HEK293T (cell line): ENCODE data around the gene ZNF445.

Source experiments
- CTCF ChIA-PET: fragments of 350-600 bp; formaldehyde crosslinking; extraction: SDS; loops from one replicate; lab custom pipeline; 2021; ENCODE audit warnings: antibody characterized with exemption, inconsistent platforms; lab: Yijun Ruan, JAX
- POLR2A ChIA-PET: fragments of 350-600 bp; formaldehyde crosslinking; extraction: SDS; loops from one replicate; lab custom pipeline; 2020; ENCODE audit warnings: antibody characterized with exemption, inconsistent platforms; lab: Yijun Ruan, JAX
- DNase-seq: peaks from one replicate; pipeline ENCODE4 v3.0.0; 2012; ENCODE audit warnings: mixed read lengths; ENCODE audit errors: extremely low spot score
- ARNT ChIP-seq: fragments of 450-650 bp; IDR thresholded peaks from 2 replicates; pipeline ENCODE4 v1.6.1; 2017; ENCODE audit warnings: mild to moderate bottlenecking
- BHLHE40 ChIP-seq: fragments of 450-650 bp; IDR thresholded peaks from 2 replicates; pipeline ENCODE4 v1.6.1; 2016; ENCODE audit warnings: mild to moderate bottlenecking, moderate library complexity, borderline replicate concordance
- CTBP1 ChIP-seq: fragments of 450-650 bp; IDR thresholded peaks from 2 replicates; pipeline ENCODE4 v1.6.1; 2016; ENCODE audit warnings: borderline replicate concordance
- ELF4 ChIP-seq: fragments of 450-650 bp; IDR thresholded peaks from 2 replicates; pipeline ENCODE4 v1.6.1; 2017; ENCODE audit warnings: antibody characterized with exemption
- FOXA1 ChIP-seq: fragments of 450-650 bp; IDR thresholded peaks from 2 replicates; pipeline ENCODE4 v1.6.1; 2016; ENCODE audit warnings: mild to moderate bottlenecking
- FOXK2 ChIP-seq: fragments of 450-650 bp; IDR thresholded peaks from 2 replicates; pipeline ENCODE4 v1.6.1; 2016; ENCODE audit warnings: mild to moderate bottlenecking
- FOXM1 ChIP-seq: fragments of 450-650 bp; IDR thresholded peaks from 2 replicates; pipeline ENCODE4 v1.6.1; 2017; ENCODE audit warnings: mild to moderate bottlenecking, borderline replicate concordance
- HDGF ChIP-seq: fragments of 450-650 bp; IDR thresholded peaks from 2 replicates; pipeline ENCODE4 v1.6.1; 2017; ENCODE audit warnings: antibody characterized with exemption, borderline replicate concordance
- L3MBTL2 ChIP-seq: fragments of 450-650 bp; conservative IDR thresholded peaks from 2 replicates; pipeline ENCODE4 v1.6.1; 2016; ENCODE audit warnings: mild to moderate bottlenecking
- LEF1 ChIP-seq: fragments of 450-650 bp; IDR thresholded peaks from 2 replicates; pipeline ENCODE4 v1.6.1; 2017; ENCODE audit warnings: mild to moderate bottlenecking, borderline replicate concordance
- NFRKB ChIP-seq: fragments of 450-650 bp; IDR thresholded peaks from 2 replicates; pipeline ENCODE4 v1.6.1; 2016; ENCODE audit warnings: mild to moderate bottlenecking, moderate library complexity
- SP1 ChIP-seq: fragments of 450-650 bp; IDR thresholded peaks from 2 replicates; pipeline ENCODE4 v1.6.1; 2017
- SUZ12 ChIP-seq: fragments of 450-650 bp; IDR thresholded peaks from 2 replicates; pipeline ENCODE4 v1.6.1; 2016; ENCODE audit warnings: mild to moderate bottlenecking
- TARDBP ChIP-seq: fragments of 450-650 bp; IDR thresholded peaks from 2 replicates; pipeline ENCODE4 v1.6.1; 2016
- ZNF384 ChIP-seq: fragments of 450-650 bp; IDR thresholded peaks from 2 replicates; pipeline ENCODE4 v1.6.1; 2016
- TF ChIP-seq, protein P1 (sequence below): fragments of 450-650 bp; IDR thresholded peaks from 2 replicates; pipeline ENCODE4 v1.6.1; 2016

Gene ZNF445

DNA sequence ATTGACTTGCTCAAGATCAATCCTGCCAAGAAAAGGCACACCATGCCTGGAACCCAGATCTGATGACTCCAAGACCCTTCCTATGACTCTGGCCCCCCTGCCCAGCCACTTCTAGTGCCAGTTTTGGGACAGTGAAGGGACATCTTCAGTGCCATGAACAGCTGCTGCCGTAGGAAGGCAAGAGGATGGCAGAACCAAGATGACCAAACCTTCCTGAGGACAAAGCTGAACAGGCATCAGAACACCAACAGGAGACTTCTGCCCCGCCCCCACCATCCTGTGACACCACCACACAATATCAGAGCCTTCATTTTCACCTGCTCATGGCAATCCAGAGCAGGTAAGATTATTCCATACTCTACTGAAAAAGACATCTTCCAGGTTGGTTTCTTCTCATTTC lies 33.0 kb downstream of the ZNF445 start:
- no peak for DNase-seq
- TF ChIP-seq HDGF (no peak), CTBP1 (no peak), ELF4 (no peak), ZNF384 (no peak), FOXK2 (no peak), SP1 (no peak)
- TF ChIP-seq, protein P1, sequence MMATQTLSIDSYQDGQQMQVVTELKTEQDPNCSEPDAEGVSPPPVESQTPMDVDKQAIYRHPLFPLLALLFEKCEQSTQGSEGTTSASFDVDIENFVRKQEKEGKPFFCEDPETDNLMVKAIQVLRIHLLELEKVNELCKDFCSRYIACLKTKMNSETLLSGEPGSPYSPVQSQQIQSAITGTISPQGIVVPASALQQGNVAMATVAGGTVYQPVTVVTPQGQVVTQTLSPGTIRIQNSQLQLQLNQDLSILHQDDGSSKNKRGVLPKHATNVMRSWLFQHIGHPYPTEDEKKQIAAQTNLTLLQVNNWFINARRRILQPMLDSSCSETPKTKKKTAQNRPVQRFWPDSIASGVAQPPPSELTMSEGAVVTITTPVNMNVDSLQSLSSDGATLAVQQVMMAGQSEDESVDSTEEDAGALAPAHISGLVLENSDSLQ: no peak
- ChIA-PET CTCF (no interaction called here), POLR2A (no interaction called here)

DNA sequence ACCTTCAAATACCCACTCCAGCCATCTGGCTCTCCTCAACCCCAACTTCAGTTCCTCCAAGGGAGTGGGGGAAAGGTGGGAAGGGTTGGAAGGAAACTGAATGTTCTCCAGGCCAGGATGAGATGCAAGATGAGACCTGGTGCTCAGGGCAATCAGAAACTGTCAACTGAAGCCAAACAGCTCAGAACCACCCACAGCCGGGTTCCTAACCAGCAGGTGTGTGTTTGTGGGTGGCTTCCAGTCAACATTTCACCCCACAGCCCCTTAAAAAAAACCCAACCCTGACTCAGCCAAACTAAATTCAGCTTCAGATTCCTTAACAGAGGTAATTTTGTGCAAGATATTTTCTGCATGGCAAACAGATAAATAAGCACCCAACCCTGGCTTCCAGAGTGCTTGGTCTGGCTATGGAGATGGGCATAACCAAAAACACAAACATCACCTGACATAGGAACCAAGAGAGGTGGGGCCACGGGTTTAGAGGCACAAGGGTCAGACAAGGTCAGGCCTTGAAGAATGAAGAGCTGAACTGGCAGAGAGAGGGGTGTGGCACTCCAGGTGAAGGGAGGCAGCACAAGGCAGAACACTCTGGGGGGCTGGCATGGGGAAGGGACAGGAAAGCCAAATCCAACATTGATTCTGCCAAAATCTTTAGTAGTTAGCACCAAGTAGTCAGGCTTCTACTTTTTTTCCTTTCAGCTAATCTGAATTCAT lies 34.7 kb downstream of the ZNF445 start:
- POLR2A ChIA-PET: no interaction called here
- CTCF ChIA-PET: no interaction called here
- DNase-seq: no peak
- TF ChIP-seq ELF4 (no peak), SP1 (no peak), ZNF384 (no peak), HDGF (no peak), NFRKB (no peak), FOXA1 (no peak), TARDBP (no peak), SUZ12 (no peak), CTBP1 (no peak), L3MBTL2 (no peak), FOXK2 (no peak), FOXM1 (no peak), LEF1 (no peak), BHLHE40 (no peak), ARNT (no peak)
- TF ChIP-seq, protein P1: no peak

DNA sequence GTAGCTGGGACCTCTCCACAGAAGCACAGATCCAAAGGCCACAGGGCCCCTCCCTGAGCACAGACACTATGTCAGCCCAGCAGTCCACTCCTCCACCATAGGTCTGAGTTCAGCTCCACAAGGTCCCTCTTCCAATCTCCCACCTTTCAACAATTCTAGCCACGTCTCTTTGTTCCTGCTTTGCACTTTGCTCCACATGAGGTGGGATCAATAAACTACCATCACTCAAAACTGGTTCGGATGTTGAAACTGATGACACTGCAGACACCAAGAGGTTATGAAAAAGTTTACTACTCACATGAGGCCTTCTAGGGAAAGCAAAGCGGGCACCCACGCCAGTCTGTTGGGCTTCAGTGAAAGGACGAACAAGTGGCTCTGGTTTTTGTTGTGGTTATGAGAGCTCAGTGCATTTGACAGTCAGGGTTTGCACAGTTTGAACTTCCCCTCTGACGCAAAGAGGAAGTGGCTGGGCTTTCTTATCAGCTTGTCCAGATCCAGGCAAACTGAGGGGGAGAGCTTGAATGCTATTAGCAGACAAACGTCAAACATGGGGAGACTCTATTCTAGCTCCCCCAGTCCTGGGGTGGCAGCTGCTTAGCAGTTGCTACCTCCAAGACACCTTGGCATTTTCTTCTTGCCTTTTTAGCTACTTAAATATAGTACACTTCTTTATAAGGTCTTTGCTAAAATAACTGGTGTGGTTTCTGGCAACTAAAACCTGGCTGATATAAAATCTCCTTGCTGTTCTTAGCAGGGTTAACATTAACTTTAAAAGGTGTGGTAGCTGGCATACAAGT lies 37.8 kb downstream of the ZNF445 start:
- no peak for DNase-seq
- POLR2A ChIA-PET: interaction anchor here (1.0 kb wide), 1 partner anchor 102 kb away, joined by 3 read pairs; no protein-coding TSS in a partner anchor
- TF ChIP-seq HDGF (no peak), FOXA1 (no peak), ZNF384 (no peak), ARNT (no peak), L3MBTL2 (no peak)
- CTCF ChIA-PET: no interaction called here

DNA sequence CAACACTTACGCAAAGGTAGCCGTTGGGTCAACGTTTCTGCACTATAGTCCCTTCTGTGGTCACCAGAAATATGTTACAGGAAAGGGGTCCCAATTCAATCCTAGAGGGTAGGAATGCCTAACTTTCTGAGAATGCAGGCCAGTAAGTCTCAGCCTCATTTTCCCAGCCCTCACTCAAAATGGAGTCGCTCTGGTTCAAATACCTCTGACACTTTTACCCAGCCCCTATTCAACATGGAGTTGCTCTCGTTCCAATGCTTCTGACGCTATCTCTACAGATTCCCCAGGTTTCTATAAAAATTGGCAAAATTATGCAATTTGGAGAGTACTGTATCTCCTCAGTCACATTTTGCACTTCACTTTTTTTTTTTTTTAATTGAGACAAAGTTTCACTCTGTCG lies 39.7 kb downstream of the ZNF445 start:
- POLR2A ChIA-PET: no interaction called here
- CTCF ChIA-PET: no interaction called here
- DNase-seq: no peak
- TF ChIP-seq SUZ12 (no peak), FOXA1 (no peak), L3MBTL2 (no peak)
- TF ChIP-seq, protein P1: no peak

DNA sequence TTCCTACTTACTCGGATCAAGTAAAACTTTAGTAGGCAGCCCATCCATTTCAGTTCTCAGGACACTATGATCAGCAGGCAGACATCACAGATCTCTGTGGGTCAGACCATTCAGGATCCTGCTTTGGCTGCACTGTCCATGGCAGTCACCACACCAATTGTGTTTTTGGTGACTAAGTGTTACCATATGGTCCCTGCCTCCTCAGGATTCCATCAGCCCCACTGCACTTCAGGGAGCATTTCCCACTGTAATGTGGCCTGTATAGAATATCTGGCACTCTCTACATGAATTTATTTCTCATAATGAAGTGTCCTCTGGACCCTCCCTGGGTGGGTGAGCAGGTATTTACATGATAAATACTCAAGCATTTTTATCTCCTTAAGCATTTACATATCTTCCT lies 41.3 kb downstream of the ZNF445 start:
- CTCF ChIA-PET: no interaction called here
- DNase-seq: no peak
- TF ChIP-seq ARNT (no peak), ZNF384 (no peak), FOXA1 (no peak), FOXM1 (no peak), TARDBP (no peak), FOXK2 (no peak), SUZ12 (no peak), SP1 (no peak), BHLHE40 (no peak), ELF4 (no peak), CTBP1 (no peak), HDGF (no peak), L3MBTL2 (no peak), NFRKB (no peak), LEF1 (no peak)
- TF ChIP-seq, protein P1: no peak
- POLR2A ChIA-PET: no interaction called here
